ENCODE data around the gene APOBR.

GRCh38 chr16:28542646-28543045, 48.2 kb downstream of the APOBR start:
- no peak for TF ChIP-seq EZH2 (IDR thresholded peaks at IDR 0.05; ENCODE audit: borderline replicate concordance, low read length)
- TF ChIP-seq CTCF (conservative IDR thresholded peaks at IDR 0.05 in 1 of 2, IDR thresholded peaks at IDR 0.05 in 1 of 2; ENCODE audit: extremely low read depth in 1 of 2, insufficient read depth in 1 of 2, low read depth in 1 of 2, low read length in 2 of 2): no peak
